Liver (tissue), 9 donors: Measurements from ENCODE around the gene SPATA16. TPM values are rescaled to one million over a fixed set of nuclear protein-coding genes. Genes with fewer than 3 reads are reported as not detected.

Experiments
- DNase-seq: peaks from one replicate; pipeline ENCODE4 v3.0.0-alpha.2; 2017; ENCODE audit warnings: low spot score
- H3K27ac ChIP-seq, 2 donors: one replicate each; pipeline ENCODE4 v1.7.0; 2013; ENCODE audit warnings: inconsistent platforms in 2 of 2, low read length in 2 of 2, control low read depth in 1 of 2, low read depth in 1 of 2, mild to moderate bottlenecking in 1 of 2
- H3K27me3 ChIP-seq, 4 donors: one replicate each; pipeline versions ENCODE4 v1.6.1 to v1.7.0; 2013; ENCODE audit warnings: low read length in 3 of 4, inconsistent platforms in 1 of 4, mild to moderate bottlenecking in 1 of 4, moderate library complexity in 1 of 4; ENCODE audit not compliant: control insufficient read depth in 4 of 4, insufficient read depth in 4 of 4
- H3K36me3 ChIP-seq, 4 donors: one replicate each; pipeline versions ENCODE4 v1.6.1 to v1.7.0; 2013; ENCODE audit warnings: low read length in 3 of 4, mild to moderate bottlenecking in 3 of 4, low read depth in 1 of 4, moderate library complexity in 1 of 4; ENCODE audit not compliant: control insufficient read depth in 4 of 4, insufficient read depth in 3 of 4
- H3K4me1 ChIP-seq, 4 donors: one replicate each; pipeline versions ENCODE4 v1.6.1 to v1.7.0; 2013; ENCODE audit warnings: low read length in 3 of 4, mild to moderate bottlenecking in 3 of 4, moderate library complexity in 1 of 4; ENCODE audit not compliant: control insufficient read depth in 4 of 4, insufficient read depth in 4 of 4
- H3K4me3 ChIP-seq, 3 donors: one replicate each; pipeline versions ENCODE4 v1.6.1 to v1.7.0; 2013; ENCODE audit warnings: low read length in 3 of 3, control low read depth in 1 of 3, low read depth in 1 of 3, mild to moderate bottlenecking in 1 of 3
- H3K9ac ChIP-seq, 2 donors: one replicate each; pipeline ENCODE4 v1.7.0; 2013; ENCODE audit warnings: low read length in 2 of 2, mild to moderate bottlenecking in 2 of 2, moderate library complexity in 2 of 2, control low read depth in 1 of 2, low read depth in 1 of 2
- H3K9me3 ChIP-seq, 4 donors: one replicate each; pipeline versions ENCODE4 v1.6.1 to v1.7.0; 2013; ENCODE audit warnings: low read length in 3 of 4; ENCODE audit not compliant: control insufficient read depth in 4 of 4
- CTCF ChIP-seq: fragments of 150-350 bp; IDR thresholded peaks from 2 replicates; pipeline ENCODE4 v1.5.1; 2017; ENCODE audit warnings: improper control_type of control experiment, low read depth, low read length; ENCODE audit not compliant: missing input control
- EGR1 ChIP-seq, 2 donors: IDR thresholded peaks; 2 replicates each; pipeline ENCODE4 v1.6.1; 2016 to 2018; ENCODE audit warnings: antibody characterized with exemption in 2 of 2, low read depth in 2 of 2
- FOXA1 ChIP-seq: IDR thresholded peaks from 2 replicates; pipeline ENCODE4 v1.6.1; 2016; ENCODE audit warnings: antibody characterized with exemption
- FOXA2 ChIP-seq: IDR thresholded peaks from 2 replicates; pipeline ENCODE4 v1.6.1; 2016; ENCODE audit warnings: antibody characterized with exemption
- HNF4G ChIP-seq: IDR thresholded peaks from 2 replicates; pipeline ENCODE4 v1.6.1; 2016; ENCODE audit warnings: antibody characterized with exemption
- JUND ChIP-seq, 2 donors: IDR thresholded peaks; 2 replicates each; pipeline ENCODE4 v1.6.1; 2016; ENCODE audit warnings: antibody characterized with exemption in 2 of 2
- NR2F2 ChIP-seq: IDR thresholded peaks from 2 replicates; pipeline ENCODE4 v1.6.1; 2016; ENCODE audit warnings: antibody characterized with exemption
- RAD21 ChIP-seq, 2 donors: IDR thresholded peaks; 2 replicates each; pipeline ENCODE4 v1.6.1; 2016; ENCODE audit warnings: antibody characterized with exemption in 2 of 2, mild to moderate bottlenecking in 2 of 2
- RXRA ChIP-seq, 2 donors: IDR thresholded peaks; 2 replicates each; pipeline ENCODE4 v1.6.1; 2017 to 2018; ENCODE audit warnings: antibody characterized with exemption in 2 of 2, mild to moderate bottlenecking in 1 of 2
- SP1 ChIP-seq: IDR thresholded peaks from 2 replicates; pipeline ENCODE4 v1.6.1; 2018; ENCODE audit warnings: antibody characterized with exemption, mild to moderate bottlenecking
- TAF1 ChIP-seq: conservative IDR thresholded peaks from 2 replicates; pipeline ENCODE4 v1.6.1; 2016; ENCODE audit warnings: antibody characterized with exemption, mild to moderate bottlenecking
- YY1 ChIP-seq: IDR thresholded peaks from 2 replicates; pipeline ENCODE4 v1.6.1; 2016; ENCODE audit warnings: antibody characterized with exemption, mild to moderate bottlenecking
- ZBTB33 ChIP-seq: IDR thresholded peaks from 2 replicates; pipeline ENCODE4 v1.6.1; 2016; ENCODE audit warnings: antibody characterized with exemption
- WGBS: extraction: QIAGEN DNeasy Blood & Tissue Kit; methylation state at CpG from one replicate; pipeline ENCODE4 v1.1.7; 2013; 5-methylcytosine and 5-hydroxymethylcytosine counted together
- polyA plus RNA-seq, 2 donors: library from polyadenylated mRNA; stranded (reverse) in 1 of 2; unstranded in 1 of 2; fragments of 200-250 nt in 1 of 2; fragments of >200 nt in 1 of 2; fragmentation: Nextera tagmentation in 1 of 2; extraction: Ambion mirVana in 1 of 2; gene quantifications; one replicate each; pipeline versions ENCODE4 v1.2.1 to v1.2.3, GENCODE V29; 2013 to 2015
- total RNA-seq, 2 donors: library from RNA; depleted of rRNA; stranded (reverse); fragments of >200 nt; gene quantifications; one replicate each; pipeline ENCODE4 v1.2.3, GENCODE V29; 2014
- TF ChIP-seq, protein P1 (sequence below): IDR thresholded peaks from 2 replicates; pipeline ENCODE4 v1.6.1; 2016; ENCODE audit warnings: antibody characterized with exemption
- TF ChIP-seq, protein P2 (sequence below): IDR thresholded peaks from 2 replicates; pipeline ENCODE4 v1.6.1; 2016; ENCODE audit warnings: antibody characterized with exemption
- donor health status: healthy.
- donor health status: healthy.
- donor health status: healthy.
- donor health status: healthy.
- donor health status: healthy.

The SPATA16 gene
- total and polyA plus RNA-seq, 4 donors = not detected

DNA sequence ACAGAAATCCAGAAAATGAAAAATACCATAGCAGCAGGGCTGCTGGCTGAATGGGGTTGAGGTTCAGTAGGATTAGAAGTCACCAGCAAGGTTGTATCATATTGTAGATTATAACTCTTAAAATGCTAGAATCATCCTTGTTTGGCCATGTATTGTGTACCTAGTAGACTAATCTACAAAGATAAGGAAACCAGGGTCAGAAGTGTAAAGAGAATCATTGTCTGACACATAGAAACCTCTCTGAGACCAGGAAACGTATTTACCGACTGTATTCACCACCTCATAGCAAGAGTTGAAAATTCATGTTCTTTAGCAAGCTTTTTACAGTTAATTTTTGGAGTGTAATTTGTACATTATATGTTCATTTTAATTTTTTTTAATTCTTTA is 221.7 kb downstream of the SPATA16 start:
- H3K9me3 ChIP-seq = no peaks in the 10 kb centered on the region
- no peaks in the 10 kb centered on the region for H3K4me1 ChIP-seq
- DNase-seq = no peak
- H3K9ac ChIP-seq = no peak overlapping the region
- no peak overlapping the region for H3K27ac ChIP-seq
- H3K4me3 ChIP-seq = no peak overlapping the region
- WGBS = 45% methylated on average over 2 of the region's 2 CpGs
- no peaks in the 10 kb centered on the region for H3K36me3 ChIP-seq
- H3K27me3 ChIP-seq = peaks cover 0 to 2% (median 0%) of the 10 kb centered on the region in 4 donors
- TF ChIP-seq, protein P1, sequence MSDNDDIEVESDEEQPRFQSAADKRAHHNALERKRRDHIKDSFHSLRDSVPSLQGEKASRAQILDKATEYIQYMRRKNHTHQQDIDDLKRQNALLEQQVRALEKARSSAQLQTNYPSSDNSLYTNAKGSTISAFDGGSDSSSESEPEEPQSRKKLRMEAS = no peak
- TF ChIP-seq ZBTB33 = no peak
- no peak for TF ChIP-seq NR2F2
- no peak for TF ChIP-seq TAF1
- TF ChIP-seq HNF4G = no peak
- TF ChIP-seq SP1 = no peak
- TF ChIP-seq EGR1 (IDR thresholded peaks at IDR 0.05; ENCODE audit: low read depth in 2 of 2) = no peak
- TF ChIP-seq, protein P2, sequence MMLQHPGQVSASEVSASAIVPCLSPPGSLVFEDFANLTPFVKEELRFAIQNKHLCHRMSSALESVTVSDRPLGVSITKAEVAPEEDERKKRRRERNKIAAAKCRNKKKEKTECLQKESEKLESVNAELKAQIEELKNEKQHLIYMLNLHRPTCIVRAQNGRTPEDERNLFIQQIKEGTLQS = no peak
- no peak for TF ChIP-seq YY1
- no peak for TF ChIP-seq CTCF
- no peak for TF ChIP-seq FOXA1
- no peak for TF ChIP-seq FOXA2
- no peak for TF ChIP-seq JUND (IDR thresholded peaks at IDR 0.05)
- no peak for TF ChIP-seq RAD21 (IDR thresholded peaks at IDR 0.05)

GRCh38 chr3:172918568-172919296 is 222.3 kb downstream of the SPATA16 start:
- Histone ChIP-seq H3K4me3 (no peak overlapping the region), H3K9ac (no peak overlapping the region), H3K36me3 (no peaks in the 10 kb centered on the region), H3K9me3 (no peaks in the 10 kb centered on the region), H3K27me3 (peaks cover 0 to 2% (median 0%) of the 10 kb centered on the region in 4 donors), H3K4me1 (no peaks in the 10 kb centered on the region), H3K27ac (no peak overlapping the region)
- DNase-seq = no peak
- TF ChIP-seq FOXA1 (no peak), FOXA2 (no peak), RXRA (IDR thresholded peaks at IDR 0.05) (no peak), HNF4G (no peak), TAF1 (no peak)
- TF ChIP-seq, protein P2 = no peak
- WGBS = 60% methylated on average over 3 of the region's 3 CpGs
